Peyer's patch (tissue), 4 donors: ENCODE measurements around the gene TNFAIP8.

Experiments
- POLR2A ChIP-seq, 2 donors: fragments of 450-650 bp; IDR thresholded peaks; one replicate each; pipeline ENCODE4 v1.5.1; 2017; ENCODE audit warnings: antibody characterized with exemption in 2 of 2, mild to moderate bottlenecking in 2 of 2, moderate library complexity in 2 of 2
- TF ChIP-seq, protein P1 (sequence below), 6 experiments: fragments of 450-650 bp in 4 of 6; fragments of 200-600 bp in 2 of 6; sonication (generic) in 1 of 6; IDR thresholded peaks; one replicate each; pipeline ENCODE4 v1.5.1; 2017 to 2019; ENCODE audit warnings: antibody characterized with exemption in 6 of 6, mild to moderate bottlenecking in 3 of 6, moderate library complexity in 1 of 6

GRCh38 chr5:119355685-119356611, at the start of gene TNFAIP8:
- TF ChIP-seq, protein P1, sequence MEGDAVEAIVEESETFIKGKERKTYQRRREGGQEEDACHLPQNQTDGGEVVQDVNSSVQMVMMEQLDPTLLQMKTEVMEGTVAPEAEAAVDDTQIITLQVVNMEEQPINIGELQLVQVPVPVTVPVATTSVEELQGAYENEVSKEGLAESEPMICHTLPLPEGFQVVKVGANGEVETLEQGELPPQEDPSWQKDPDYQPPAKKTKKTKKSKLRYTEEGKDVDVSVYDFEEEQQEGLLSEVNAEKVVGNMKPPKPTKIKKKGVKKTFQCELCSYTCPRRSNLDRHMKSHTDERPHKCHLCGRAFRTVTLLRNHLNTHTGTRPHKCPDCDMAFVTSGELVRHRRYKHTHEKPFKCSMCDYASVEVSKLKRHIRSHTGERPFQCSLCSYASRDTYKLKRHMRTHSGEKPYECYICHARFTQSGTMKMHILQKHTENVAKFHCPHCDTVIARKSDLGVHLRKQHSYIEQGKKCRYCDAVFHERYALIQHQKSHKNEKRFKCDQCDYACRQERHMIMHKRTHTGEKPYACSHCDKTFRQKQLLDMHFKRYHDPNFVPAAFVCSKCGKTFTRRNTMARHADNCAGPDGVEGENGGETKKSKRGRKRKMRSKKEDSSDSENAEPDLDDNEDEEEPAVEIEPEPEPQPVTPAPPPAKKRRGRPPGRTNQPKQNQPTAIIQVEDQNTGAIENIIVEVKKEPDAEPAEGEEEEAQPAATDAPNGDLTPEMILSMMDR (IDR thresholded peaks at IDR 0.05): no peak
- no peak for TF ChIP-seq POLR2A (IDR thresholded peaks at IDR 0.05)
